Ovary (tissue), 9 donors: Measurements from ENCODE around the gene CRYBA2. TPM values are rescaled to one million over a fixed set of nuclear protein-coding genes. Genes with fewer than 3 reads are reported as not detected.

Source experiments
- DNase-seq, 5 donors: peaks; one replicate each; pipeline ENCODE4 v3.0.0-alpha.2; 2019 to 2020
- H3K27ac ChIP-seq, 2 donors: fragments of 200-600 bp; one replicate each; pipeline versions ENCODE4 v1.5.1 to v1.8.0; 2019 to 2022
- H3K27me3 ChIP-seq: fragments of 200-600 bp; one replicate; pipeline ENCODE4 v1.8.0; 2022
- H3K36me3 ChIP-seq: fragments of 200-600 bp; sonication (generic); one replicate; pipeline ENCODE4 v1.5.1; 2019
- H3K4me1 ChIP-seq: one replicate; pipeline ENCODE4 v1.8.1; 2013; ENCODE audit warnings: mild to moderate bottlenecking, moderate library complexity; ENCODE audit not compliant: insufficient read depth
- H3K4me3 ChIP-seq: fragments of 200-600 bp; sonication (generic); one replicate; pipeline ENCODE4 v1.5.1; 2017
- H3K9me3 ChIP-seq, 2 donors: fragments of 200-600 bp in 1 of 2; sonication (generic) in 1 of 2; one replicate each; pipeline versions ENCODE4 v1.5.1 to v1.8.1; 2013 to 2019; ENCODE audit warnings: mild to moderate bottlenecking in 1 of 2, moderate library complexity in 1 of 2
- CTCF ChIP-seq, 3 donors: fragments of 450-650 bp in 2 of 3; fragments of 200-600 bp in 1 of 3; IDR thresholded peaks; one replicate each; pipeline versions ENCODE4 v1.5.1 to v1.8.0; 2016 to 2022; ENCODE audit warnings: antibody characterized with exemption in 3 of 3, mild to moderate bottlenecking in 1 of 3
- EP300 ChIP-seq: sonication (generic); formaldehyde crosslinking; IDR thresholded peaks from one replicate; pipeline ENCODE4 v1.6.1; 2017; ENCODE audit warnings: antibody characterized with exemption
- POLR2A ChIP-seq: fragments of 450-650 bp; IDR thresholded peaks from one replicate; pipeline ENCODE4 v1.6.1; 2017; ENCODE audit warnings: antibody characterized with exemption, mild to moderate bottlenecking, moderate library complexity
- WGBS, 3 donors: extraction: QIAGEN DNeasy Blood & Tissue Kit in 1 of 3; methylation state at CpG; one replicate each; pipeline versions ENCODE4 v1.1.5 to v1.1.7; 2013 to 2017; 5-methylcytosine and 5-hydroxymethylcytosine counted together
- intact Hi-C, 4 donors: fragments of 100-400 bp; cut with DNase I; formaldehyde crosslinking; loops; one replicate each; pipeline versions ENCODE4 v1.11.0 to v1.15.1; 2022 to 2023
- polyA plus RNA-seq, 2 donors: library from polyadenylated mRNA; stranded (reverse); fragments of 200-250 nt in 1 of 2; fragments of 350-450 nt in 1 of 2; fragmentation: Illumina TruSeq in 1 of 2; extraction: RNeasy Lipid Tissue Mini Kit (QIAGEN cat#74804) in 1 of 2; gene quantifications; one replicate each; pipeline ENCODE4 v1.2.3, GENCODE V29; 2013 to 2014
- total RNA-seq, 7 donors: library from RNA; depleted of rRNA in 2 of 7; stranded (reverse); fragments of >200 nt in 2 of 7; fragmentation: NEBNext Ultra II Directional in 3 of 7; extraction: Animal tissue kit (Norgen Biotek cat#: 25700) in 3 of 7; gene quantifications; one replicate each; pipeline versions ENCODE4 v1.1.0 to v1.2.4, GENCODE V29; 2016 to 2023
- donor health status: DM: no; HTN: no; CAD: no; lungs with moderate emphysema.
- donor health status: DM: no; HTN: no; CAD: no.
- donor health status: Bipolar disorder and iron deficiency.
- donor health status: DM: yes; HTN: yes; CAD: no.
- donor health status: DM: no; HTN: no; CAD: no.
- donor health status: DM: yes; HTN: yes; CAD: no.

Gene CRYBA2
- total and polyA plus RNA-seq, 9 donors = not detected

GRCh38 chr2:219038600-219038999, 45.4 kb upstream of the CRYBA2 start:
- Histone ChIP-seq H3K36me3 (no peaks in the 10 kb centered on the region), H3K9me3 (no peaks in the 10 kb centered on the region), H3K27me3 (no peaks in the 10 kb centered on the region), H3K27ac (no peak overlapping the region), H3K4me1 (no peaks in the 10 kb centered on the region), H3K4me3 (no peak overlapping the region)
- DNase-seq = no peak
- TF ChIP-seq EP300 (no peak), CTCF (IDR thresholded peaks at IDR 0.05) (no peak), POLR2A (no peak)
- intact Hi-C loops = no loop called here
- WGBS, 3 donors = 0 to 14% (median 3%) methylated on average over 1 of the region's 1 CpG

DNA sequence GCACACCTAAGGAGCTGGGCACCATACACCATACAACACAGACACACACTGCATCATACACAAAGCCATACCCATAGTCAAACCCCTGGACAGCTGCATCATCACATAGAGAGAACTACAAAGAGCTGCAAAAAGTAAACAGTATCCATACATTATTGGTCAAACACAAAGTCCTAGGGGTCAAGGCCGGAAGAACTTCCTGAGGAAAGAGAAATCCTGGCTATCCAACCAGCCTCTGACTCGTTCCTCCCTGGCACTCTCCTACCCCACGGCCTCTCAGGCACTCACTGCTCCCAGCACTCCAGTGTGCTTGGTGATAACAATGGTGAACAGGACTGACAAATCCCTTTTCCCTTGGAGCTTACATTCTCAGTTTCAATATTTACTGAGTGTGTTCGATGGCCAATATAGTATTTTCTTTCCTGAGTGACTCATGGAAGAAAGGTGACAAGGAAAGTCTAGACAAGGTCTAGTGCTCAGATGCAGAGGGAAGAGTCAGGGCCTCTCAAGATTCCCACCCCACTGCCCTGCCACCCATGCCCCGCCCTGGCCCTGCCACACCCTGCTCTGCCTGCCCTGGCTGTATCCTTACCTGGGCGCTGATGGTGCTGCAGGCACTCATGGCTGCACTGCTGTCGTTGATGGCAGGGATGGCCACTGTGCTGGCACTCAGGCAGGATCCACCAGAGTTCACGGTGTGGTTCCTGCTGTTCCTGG, 44.7 kb upstream of the CRYBA2 start:
- H3K36me3 ChIP-seq = no peaks in the 10 kb centered on the region
- intact Hi-C loops = no loop called here
- H3K27me3 ChIP-seq = no peaks in the 10 kb centered on the region
- no peak overlapping the region for H3K4me3 ChIP-seq
- no peak overlapping the region for H3K27ac ChIP-seq
- DNase-seq = no peak
- WGBS, 3 donors = 55 to 68% (median 57%) methylated on average over 7 to 8 of the region's 8 CpGs
- TF ChIP-seq POLR2A (no peak), CTCF (IDR thresholded peaks at IDR 0.05) (no peak), EP300 (no peak)
- H3K4me1 ChIP-seq = no peaks in the 10 kb centered on the region
- H3K9me3 ChIP-seq = no peaks in the 10 kb centered on the region

GRCh38 chr2:219035942-219036341, 42.7 kb upstream of the CRYBA2 start:
- no peak for DNase-seq
- TF ChIP-seq CTCF (IDR thresholded peaks at IDR 0.05) = no peak
- no peak for TF ChIP-seq POLR2A
- no peak for TF ChIP-seq EP300
- H3K9me3 ChIP-seq = no peaks in the 10 kb centered on the region
- H3K4me3 ChIP-seq = no peak overlapping the region
- intact Hi-C loops = no loop called here
- WGBS, 3 donors = 71 to 83% (median 82%) methylated on average over 2 of the region's 2 CpGs
- H3K27me3 ChIP-seq = no peaks in the 10 kb centered on the region
- H3K36me3 ChIP-seq = no peaks in the 10 kb centered on the region
- no peaks in the 10 kb centered on the region for H3K4me1 ChIP-seq
- no peak overlapping the region for H3K27ac ChIP-seq

DNA sequence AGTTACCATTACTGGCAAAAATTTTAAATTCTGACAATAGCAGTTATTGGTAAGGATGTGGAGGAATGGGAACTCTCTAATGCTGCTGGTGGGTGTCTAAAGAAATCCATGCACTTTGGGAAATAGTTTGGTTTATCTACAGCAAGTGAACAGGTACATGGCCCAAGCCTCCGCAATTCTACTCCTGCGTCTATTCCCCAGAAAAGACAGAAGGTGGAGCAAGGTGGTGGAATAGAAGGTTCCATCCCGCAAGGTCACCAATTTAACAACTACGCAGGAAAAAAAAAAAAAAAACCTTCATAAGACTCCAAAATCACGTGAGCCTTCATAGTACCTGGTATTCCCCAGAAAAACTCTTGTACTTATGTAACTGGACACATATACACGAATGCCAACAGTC, 41.6 kb upstream of the CRYBA2 start:
- TF ChIP-seq POLR2A (no peak), CTCF (IDR thresholded peaks at IDR 0.05) (no peak), EP300 (no peak)
- intact Hi-C loops = no loop called here

More for the DNA sequence above, 41.6 kb upstream of the CRYBA2 start:
- H3K27ac ChIP-seq = no peak overlapping the region
- no peaks in the 10 kb centered on the region for H3K4me1 ChIP-seq
- H3K9me3 ChIP-seq = no peaks in the 10 kb centered on the region
- no peak for DNase-seq
- H3K27me3 ChIP-seq = no peaks in the 10 kb centered on the region
- no peak overlapping the region for H3K4me3 ChIP-seq
- WGBS, 3 donors = 47 to 61% (median 50%) methylated on average over 6 of the region's 6 CpGs
- no peaks in the 10 kb centered on the region for H3K36me3 ChIP-seq
